HG03469 (cell line): ENCODE measurements around the gene MYCBP2.

ENCODE experiments used
- ATAC-seq: cut with Tn5 transposase; IDR thresholded peaks from one replicate; pipeline ENCODE4 v1.9.1; 2021; ENCODE audit warnings: mild to moderate bottlenecking, moderate library complexity, moderate number of reproducible peaks; ENCODE audit not compliant: unreplicated experiment

Gene MYCBP2

GRCh38 chr13:77001540-77001939 is 325.4 kb downstream of the MYCBP2 start:
- ATAC-seq = no peak

- ATAC-seq = no peak
These were observed 326.4 kb downstream of the MYCBP2 start for GRCh38 chr13:77000475-77000874.
